DMS114 treated with DMSO at 0.1 percent for 48 hours (cell line): ENCODE measurements around the gene SUMO3.

ENCODE experiments used
- DNase-seq: peaks from one replicate; lab custom pipeline; 2025; ENCODE audit not compliant: unreplicated experiment; lab: John Stamatoyannopoulos, UW

The SUMO3 gene

GRCh38 chr21:44780767-44781459 lies 36.9 kb downstream of the SUMO3 start:
- DNase-seq = no peak

- no peak for DNase-seq
These were observed 37.7 kb downstream of the SUMO3 start for GRCh38 chr21:44780137-44780502.

GRCh38 chr21:44779417-44780136 lies 38.3 kb downstream of the SUMO3 start:
- DNase-seq = no peak

- no peak for DNase-seq
These were observed 38.9 kb downstream of the SUMO3 start for GRCh38 chr21:44778983-44779382.

DNA sequence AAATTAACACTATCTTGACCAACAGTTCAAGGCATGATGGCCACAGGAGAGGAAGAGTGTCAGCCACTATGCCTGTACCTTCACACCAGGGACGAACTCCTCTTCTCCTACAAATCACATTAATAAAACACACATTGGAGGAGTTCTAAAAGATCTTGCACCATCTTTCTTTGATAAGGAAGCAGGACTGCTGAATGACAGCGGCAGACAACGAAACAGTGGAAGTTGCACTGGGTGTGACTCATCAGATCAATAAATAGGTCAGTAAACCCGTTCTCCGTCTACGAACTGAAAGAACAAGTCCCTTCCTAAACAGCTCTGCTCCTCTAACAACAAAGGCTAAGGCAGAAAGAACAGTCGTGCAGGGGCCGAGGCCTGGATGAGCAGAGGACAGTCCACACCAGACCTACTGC lies 39.4 kb downstream of the SUMO3 start:
- DNase-seq = no peak

DNA sequence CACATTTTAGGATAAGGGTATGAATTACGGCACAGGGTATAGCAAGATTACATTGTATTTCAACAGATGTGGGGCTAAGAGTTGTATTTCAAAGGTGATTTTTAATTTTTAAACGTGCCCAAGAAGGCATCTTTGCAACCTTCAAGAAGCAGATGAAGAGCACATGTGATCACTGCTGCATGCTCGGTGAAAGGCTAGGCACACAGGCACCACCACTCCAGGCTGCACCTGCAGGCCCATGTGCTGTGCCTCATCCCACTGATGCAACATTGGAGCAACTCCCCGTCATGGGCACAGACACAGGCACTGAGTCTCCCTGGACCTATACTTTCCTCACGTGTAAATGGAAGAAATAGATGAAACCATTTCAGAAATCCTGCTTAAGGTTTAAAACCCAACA lies 39.8 kb downstream of the SUMO3 start:
- no peak for DNase-seq

DNA sequence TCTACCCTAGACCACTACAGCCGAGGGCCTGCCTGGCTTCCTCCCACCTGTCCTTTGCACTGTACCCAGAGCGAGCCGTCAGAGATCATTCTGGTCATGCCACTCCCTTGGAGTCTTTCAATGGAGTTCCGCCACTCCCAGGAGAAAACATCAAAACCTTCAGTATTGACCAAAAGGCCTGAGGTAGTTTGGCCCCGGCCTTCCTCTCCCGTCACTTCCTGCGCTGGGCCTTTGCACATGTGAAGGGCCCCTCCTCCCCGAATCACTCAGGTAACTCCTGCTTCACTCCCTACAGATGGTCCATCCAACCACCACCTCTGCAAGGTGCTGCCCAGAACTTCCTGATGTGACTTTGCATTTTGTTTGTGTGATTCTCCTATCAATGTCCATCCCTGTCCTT lies 42.9 kb downstream of the SUMO3 start:
- no peak for DNase-seq

DNA sequence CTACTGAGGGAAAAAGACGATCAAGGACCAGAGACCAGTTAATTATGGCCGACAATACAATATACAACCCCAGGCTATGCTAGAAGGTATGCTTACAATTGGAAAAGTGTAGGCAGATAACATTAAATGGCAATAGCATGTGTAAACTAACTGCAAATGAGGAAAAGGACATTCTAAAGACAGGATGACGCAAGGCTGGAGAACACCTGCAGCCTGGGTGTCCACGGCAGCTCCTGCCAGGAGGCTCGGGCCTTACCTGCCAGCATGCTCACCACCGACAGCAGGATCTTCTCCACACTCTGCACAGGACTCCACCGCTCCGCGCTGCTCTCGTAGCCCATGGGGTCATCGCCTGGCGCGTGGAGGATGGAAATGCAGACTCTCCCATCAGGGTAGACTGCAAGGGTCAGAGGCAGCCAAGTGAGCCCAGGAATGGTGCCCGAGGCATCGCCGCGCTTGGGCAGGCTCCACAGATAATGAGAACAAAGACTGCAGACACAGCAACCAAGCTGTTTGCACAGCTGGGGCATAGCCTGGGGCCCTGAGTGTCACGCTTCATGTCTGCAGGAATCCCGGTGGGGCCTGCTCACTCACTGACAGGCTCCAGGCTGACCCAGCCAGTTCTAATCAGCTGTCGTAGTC lies 44.5 kb downstream of the SUMO3 start:
- no peak for DNase-seq

DNA sequence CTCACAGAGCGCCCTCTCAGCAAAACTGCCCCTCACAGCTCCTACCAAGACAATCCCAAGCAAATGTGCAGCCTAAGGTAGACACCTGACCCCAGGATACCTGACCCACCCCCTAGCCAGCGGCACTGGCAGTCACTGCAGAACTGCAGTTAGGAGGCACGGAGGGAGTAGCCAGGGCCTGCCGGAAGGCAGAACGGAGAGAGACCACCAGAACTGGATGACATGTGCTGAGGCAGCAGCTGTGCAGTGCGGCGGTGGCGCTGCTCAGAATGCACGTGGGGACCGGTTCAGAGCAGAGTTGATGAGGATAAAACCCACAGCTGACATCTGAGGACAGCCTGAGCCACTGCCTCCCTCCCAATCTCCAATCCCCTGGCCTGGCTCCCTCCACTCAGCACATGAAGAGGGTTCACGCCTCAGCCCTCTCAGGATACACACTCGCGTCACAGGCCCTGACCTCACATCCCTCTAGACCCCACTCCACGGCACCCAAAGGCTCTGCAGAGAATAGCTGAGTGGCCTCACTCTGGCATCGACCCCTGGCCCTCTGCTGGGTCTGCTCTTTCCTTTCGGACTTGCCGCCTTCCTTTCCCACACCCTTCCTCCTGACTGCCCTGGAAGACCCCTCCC lies 45.9 kb downstream of the SUMO3 start:
- no peak for DNase-seq

DNA sequence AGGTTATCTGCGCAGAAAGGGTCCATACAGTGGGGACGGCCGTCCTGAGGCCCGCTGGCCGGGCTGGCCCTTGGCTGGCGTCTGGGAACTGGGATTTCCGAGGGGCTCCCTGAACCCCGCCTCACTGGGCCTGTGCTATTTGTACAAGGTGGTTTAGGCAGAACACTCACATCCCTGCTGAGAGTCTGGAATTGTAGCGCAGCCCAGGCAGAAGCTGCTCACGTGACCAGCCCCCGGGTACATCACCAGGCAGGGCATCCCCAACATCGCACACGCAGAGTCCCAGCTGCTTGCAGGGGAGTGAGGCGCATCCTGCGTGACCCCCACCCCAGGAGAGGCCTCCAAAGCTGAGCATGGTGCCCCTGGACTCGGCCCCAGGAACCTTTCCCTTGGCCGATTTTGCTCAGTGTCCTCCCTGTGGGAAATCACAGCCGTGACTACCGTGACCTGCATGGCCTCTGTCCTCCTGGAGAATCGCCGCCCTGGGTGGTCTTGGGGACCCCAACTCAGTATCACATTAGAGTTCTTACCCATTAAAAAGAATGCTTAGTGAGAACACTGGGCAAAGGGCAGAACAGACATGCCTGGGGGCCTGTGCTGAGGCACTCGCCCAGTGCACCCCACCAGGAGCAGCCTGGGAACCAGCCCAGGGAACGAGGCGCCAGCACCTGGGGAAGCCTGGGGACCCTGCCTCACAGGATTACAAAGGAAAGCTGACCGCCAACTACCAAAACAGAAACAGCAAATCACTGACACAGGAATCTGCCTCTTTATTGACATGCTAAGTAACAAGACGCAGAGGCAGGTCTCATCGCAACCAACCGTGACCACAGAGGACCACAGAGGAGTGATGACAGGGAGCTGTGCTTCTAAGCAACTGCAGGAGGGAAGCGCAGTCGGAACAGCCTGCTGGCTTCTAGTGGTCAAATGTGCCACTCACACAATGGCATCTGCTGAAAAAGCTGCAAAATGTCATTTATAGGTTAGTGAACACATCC lies 49.7 kb downstream of the SUMO3 start:
- no peak for DNase-seq

DNA sequence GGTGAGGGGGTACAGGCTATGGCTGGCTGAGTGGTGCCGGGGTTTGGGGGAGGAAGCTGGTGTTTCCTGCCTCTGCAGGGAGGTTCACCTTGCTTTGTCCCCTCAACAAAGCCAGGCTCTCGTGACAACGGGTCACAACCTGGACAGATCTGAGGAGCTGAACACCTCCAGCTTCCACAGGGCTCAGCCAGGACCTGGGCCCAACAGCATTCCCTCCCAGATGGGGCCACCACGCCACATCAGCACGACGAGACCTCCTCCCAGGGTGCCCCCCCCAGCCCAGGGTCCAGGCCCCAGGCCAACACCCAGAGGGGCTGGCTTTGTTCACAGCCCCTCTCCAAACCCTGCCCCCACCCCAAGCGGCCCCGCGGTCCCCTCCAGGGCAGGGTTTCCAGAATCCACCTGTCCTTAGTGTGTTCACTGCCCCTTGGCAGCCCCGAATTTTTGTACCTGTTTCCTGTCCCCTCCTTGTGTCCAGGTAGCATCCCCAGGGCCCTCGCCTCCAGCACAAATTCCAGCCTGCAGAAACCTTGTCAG lies 51.0 kb downstream of the SUMO3 start:
- no peak for DNase-seq

DNA sequence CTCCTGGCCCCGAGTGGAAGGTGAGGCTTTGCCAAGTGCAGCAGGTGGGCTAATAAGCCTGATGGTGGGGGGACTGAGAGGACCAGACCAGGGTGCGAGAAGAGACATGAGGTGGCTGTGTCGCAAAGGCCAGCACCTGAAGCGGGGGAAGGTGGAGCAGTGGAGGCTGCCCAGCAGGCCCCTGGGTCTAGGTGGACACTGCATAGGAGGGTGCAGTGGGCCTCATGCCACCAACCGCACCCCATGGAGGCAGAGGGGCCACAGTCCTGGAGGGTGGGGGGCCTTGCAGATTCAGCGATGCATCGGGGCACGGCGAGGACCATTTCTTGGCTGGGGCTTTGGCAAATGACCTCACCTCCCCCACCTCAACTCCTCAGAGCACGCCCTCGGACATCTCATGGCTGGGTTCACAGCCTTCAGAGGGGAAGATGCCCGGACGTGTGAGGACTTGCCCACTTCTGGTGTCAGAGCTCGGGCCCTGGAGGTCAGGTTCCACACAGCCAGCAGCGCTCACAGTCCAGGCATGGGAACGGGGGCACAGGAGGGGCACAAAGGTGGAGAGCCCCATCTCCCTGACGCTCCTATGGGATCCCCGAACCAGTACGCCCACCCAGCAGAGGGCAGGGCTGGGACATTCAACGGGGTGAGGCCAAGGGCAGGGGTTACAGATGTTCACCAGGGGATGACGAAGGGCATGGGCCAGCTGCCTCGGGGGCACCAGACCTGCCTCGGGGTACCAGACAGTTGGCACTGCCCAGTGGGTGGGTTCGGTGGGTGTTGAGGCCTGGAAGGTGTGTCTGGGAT lies 51.6 kb downstream of the SUMO3 start:
- DNase-seq = no peak

GRCh38 chr21:44765231-44766013 lies 52.4 kb downstream of the SUMO3 start:
- no peak for DNase-seq

- no peak for DNase-seq
These were observed 53.3 kb downstream of the SUMO3 start for GRCh38 chr21:44764319-44765230.

DNA sequence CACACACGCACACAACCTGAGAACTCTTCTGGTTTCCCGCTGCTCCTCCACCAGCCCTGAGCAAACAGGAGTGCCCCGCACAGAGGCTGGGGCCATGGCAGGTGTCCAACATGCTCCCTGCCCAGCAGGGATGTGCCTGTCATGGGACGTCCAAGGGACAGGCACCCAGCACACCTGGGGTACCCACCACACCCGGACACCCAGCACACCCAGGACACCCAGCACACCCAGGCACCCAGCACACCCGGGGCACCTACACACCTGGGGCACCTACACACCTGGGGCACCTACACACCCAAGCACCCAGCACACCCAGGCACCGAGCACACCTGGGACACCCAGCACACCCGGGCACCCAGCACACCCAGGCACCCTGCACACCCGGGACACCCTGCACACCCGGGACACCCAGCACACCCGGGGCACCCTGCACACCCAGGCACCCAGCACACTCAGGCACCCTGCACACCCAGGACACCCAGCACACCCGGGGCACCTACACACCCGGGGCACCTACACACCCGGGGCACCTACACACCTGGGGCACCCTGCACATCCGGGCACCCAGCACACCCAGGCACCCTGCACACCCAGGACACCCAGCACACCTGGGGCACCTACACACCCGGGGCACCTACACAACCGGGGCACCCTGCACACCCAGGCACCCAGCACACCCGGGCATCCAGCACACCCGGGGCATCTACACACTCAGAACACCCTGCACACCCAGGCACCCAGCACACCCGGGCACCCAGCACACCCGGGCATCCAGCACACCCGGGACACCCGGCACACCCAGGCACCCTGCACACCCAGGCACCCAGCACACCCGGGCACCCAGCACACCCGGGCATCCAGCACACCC lies 54.2 kb downstream of the SUMO3 start:
- DNase-seq = no peak

- DNase-seq = no peak
These were observed 54.8 kb downstream of the SUMO3 start for GRCh38 chr21:44763050-44763378.
